ENCODE data around the gene TMEM82. TPM values are rescaled to one million over a fixed set of nuclear protein-coding genes. Genes with fewer than 3 reads are reported as not detected.

The TMEM82 gene
- polyA plus RNA-seq, 4 donors: 2.8 to 6.1 (median 3.2) TPM

- no peak for DNase-seq (ENCODE audit: low read depth in 4 of 4, low spot score in 3 of 4)
These were observed 12.8 kb downstream of the TMEM82 start for GRCh38 chr1:15755021-15755645.

DNA sequence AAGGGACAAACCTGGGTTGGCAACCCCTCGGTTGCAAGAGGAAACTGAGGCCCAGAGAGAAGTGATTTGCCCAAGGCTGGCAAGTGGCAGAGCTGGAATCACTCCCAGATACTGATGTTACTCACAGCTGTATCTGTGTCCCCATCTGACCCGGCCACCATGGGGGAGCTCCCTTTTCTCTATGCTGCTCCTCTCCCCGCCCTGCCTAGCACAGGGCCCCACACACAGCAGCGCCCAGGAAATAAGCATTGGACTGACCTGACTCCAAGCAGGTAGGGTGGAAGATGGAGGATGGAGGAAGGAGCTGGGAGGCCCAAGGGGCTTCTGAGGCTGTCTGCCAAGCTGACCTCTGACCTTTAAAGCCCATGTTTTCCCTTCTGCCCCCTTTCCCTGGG lies 13.3 kb downstream of the TMEM82 start:
- no peak for DNase-seq (ENCODE audit: low read depth in 4 of 4, low spot score in 3 of 4)

DNA sequence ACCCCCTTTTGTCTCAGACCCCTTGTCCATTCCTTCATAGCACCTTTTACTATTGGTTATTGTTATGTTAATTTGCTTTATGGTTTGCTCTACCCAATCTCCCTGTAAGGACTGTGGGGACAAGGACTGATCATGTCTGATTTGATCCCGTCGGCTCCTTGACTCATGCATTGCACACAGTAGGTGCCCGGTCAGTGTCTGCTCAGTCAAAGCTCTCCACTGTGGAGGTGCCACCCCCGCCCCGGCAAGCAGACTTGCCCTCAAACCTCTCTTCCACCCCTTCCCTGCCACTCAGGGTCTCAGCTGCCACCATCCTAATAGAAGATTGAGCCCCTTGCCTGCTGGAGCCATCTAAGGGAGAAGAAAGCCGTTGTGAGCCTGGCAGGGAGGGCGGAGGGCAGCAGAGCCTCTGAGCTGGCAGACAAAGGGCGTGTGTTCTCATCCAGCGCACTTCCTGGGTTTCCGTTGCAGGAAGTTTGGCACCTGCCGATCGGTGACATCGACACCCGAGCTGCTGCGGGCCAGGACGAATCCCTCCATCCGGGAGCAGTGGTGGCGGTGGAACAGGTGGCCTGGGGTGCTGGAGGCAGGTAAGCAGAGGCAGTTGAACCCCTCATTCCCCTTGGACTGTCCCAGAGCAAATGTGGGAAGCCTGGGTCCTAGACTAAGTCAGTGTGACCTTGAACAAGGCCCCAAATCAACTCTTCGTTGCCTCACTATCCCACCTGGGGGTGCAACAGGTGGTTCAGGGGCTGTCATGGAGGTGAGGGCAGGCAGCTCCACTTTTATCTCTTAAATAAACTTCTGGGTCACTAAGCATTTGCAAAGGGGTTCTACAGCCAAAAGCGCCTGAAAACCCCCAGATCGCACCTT lies 14.1 kb downstream of the TMEM82 start:
- DNase-seq (ENCODE audit: low read depth in 4 of 4, low spot score in 3 of 4): no peak

DNA sequence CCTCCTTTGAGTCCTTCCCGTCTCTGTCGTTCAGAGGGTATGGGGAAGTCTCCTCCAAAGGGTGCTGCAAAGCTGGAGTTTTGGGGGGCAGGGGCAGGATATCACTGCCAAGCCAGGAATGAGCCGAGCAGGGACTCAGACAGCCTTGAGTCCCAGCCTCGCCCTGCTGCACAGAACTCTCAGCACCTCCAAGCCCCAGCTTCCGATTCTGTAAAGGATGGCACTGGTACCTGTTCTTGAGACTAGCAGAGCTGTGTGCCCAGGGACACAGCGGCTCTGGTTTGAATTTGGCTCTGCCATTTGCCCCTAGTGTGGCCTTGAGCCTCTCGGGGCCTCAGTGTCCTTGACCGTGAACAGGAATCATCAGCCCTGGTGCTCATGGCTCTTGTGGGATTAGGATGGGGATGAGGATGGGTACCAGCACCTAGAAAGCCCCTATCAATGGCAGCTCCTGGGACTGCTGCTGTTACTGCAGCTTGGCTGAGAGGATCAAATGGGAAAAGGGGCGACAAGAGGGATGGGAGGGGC lies 14.8 kb downstream of the TMEM82 start:
- DNase-seq (ENCODE audit: low read depth in 4 of 4, low spot score in 3 of 4): no peak

- DNase-seq (ENCODE audit: low read depth in 4 of 4, low spot score in 3 of 4): no peak
These were observed 15.5 kb downstream of the TMEM82 start for GRCh38 chr1:15757575-15758342.

- no peak for DNase-seq (ENCODE audit: low read depth in 4 of 4, low spot score in 3 of 4)
These were observed 16.1 kb downstream of the TMEM82 start, which contains the start of gene FBLIM1 for GRCh38 chr1:15758343-15758931. TSS of gene FBLIM1 (plus strand) at chr1:15758795. CDS start at chr1:15764984, 6,189 bp downstream.

DNA sequence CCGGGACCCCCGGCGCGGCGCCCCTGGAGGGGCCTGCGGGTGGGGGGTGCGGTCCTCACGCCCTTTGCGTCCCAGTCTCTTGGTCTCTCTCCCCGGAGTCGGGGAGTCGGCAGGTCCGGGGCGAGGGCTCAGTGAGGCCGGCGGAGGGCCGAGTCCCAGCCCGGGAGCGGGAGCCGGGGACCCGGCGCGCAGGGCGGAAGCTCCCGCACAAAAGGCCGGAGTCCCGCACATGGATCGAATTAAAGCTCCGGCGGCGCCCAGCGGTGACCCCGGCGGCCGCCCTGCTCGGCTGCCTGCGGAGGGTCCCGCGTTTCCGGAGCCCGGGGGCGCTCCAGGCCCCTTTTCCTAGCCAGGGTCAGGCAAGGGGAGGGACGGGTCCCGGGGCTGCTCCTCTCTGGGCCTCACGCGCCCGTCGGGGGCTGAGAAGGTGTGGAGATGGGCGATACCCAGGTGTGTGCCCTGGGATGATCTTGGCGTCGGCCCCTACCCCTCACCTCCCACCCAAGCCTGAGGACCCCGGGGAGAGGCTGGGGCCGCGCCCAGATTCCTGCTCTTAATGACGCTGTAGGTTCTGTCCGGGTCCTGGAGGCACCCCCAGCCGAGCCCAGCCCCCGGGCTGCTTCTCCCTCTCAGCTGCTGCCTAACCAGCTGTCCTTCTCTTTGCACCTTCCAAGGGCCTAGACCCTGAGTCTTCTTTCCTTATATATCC lies 16.8 kb downstream of the TMEM82 start:
- DNase-seq (ENCODE audit: low read depth in 4 of 4, low spot score in 3 of 4): no peak

GRCh38 chr1:15760520-15761211 lies 18.4 kb downstream of the TMEM82 start:
- DNase-seq (ENCODE audit: low read depth in 4 of 4, low spot score in 3 of 4): peak in 2 of 4 donors; percentile 69 to 70

DNA sequence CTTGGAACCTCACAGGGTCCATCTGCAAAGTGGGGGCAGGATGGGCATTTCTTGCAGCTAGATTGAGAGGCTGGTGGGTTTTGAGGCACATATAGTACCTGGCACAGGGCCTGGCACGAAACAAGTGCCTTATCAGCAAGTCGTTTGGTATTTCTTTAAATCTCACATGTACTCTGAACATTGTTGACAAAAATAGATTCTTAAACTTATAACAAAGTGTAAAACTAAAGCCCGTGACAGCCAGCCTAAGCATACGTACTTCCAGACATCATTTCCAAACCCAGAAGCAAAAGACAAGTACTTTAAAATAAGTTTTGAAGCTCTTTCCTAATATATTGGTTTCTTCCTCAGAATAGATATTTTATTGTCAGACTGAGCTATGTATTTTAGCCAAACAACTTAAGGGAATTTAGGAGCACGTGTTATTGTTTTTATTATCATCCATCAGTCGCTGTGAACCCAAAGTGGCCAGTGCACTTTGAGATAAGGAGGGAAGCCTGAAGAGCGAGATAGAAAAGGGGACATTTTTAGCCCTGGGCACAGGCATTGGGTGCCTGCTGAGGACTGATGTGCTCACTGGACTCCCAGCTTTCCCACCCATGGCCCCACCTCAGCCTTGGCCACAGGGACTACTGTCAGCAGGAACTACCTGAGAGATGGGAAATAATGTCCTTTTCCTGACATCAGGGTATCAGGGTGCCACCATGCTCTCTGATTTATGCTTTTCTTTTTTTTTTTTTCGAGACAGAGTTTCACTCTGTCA lies 19.2 kb downstream of the TMEM82 start:
- no peak for DNase-seq (ENCODE audit: low read depth in 4 of 4, low spot score in 3 of 4)

DNA sequence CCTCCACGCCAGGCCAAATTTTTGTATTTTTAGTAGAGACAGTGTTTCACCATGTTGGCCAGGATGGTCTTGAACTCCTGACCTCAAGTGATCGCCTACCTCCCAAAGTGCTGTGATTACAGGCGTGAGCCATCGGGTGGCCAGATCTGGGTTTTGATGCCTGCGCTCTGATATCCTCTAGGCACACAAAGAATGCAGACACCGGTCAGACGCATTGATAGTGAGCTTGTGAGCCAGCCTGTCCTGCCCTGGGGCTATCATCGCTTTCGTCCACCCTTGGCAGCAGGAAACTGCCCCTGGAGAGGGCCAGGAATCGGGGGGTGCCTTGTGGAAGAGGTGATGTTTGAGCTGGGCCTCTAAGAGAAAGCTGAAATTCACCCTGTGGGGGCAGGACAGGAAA lies 20.2 kb downstream of the TMEM82 start:
- no peak for DNase-seq (ENCODE audit: low read depth in 4 of 4, low spot score in 3 of 4)

DNA sequence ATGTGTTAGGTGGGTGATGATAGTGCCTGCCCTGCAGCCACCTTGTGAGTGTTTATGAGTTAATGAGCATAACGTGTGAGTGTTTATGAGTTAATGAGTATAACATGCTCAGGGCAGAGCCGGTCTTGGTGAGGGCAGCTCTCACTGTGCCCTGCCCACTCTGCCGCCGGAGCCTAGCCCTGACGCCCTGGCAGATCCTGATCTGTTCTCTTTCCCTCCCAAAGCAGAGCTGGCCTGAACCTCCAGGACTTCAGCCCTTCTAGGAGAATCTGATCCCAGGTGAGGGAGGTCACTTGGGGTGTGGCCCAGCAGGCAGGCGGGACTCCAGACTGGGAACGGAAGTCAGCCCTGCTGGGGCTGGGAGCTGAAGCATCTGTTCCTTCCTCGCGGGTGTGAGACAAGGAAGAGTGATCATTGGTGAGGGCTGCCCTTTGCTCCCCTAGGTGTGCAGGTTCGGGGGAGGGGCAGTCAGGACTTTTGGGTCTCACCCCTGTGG lies 22.0 kb downstream of the TMEM82 start:
- DNase-seq (ENCODE audit: low read depth in 4 of 4, low spot score in 3 of 4): no peak

GRCh38 chr1:15764890-15765289 lies 22.6 kb downstream of the TMEM82 start:
- no peak for DNase-seq (ENCODE audit: low read depth in 4 of 4, low spot score in 3 of 4)

- DNase-seq (ENCODE audit: low read depth in 4 of 4, low spot score in 3 of 4): no peak
These were observed 23.3 kb downstream of the TMEM82 start for GRCh38 chr1:15765495-15766194.

- DNase-seq (ENCODE audit: low read depth in 4 of 4, low spot score in 3 of 4): no peak
These were observed 25.6 kb downstream of the TMEM82 start for GRCh38 chr1:15767941-15768340.

DNA sequence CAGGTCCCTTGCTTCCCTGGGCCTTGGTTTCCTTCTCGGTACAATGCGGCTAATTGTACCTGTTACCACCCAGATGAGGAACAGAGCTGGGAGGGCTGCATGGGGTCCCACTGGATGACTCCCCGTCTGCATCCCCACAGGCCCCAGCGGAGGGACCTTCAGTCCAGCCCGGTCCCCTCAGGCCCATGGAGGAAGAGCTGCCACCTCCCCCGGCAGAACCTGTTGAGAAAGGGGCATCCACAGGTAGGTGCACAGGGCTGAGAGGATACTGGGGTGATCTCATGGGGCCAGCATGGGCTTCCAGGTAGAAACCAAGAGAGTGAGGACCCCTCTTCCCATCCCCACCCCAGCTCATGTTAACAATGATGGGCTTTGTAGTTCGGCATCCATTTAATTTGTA lies 26.1 kb downstream of the TMEM82 start:
- DNase-seq (ENCODE audit: low read depth in 4 of 4, low spot score in 3 of 4): no peak

DNA sequence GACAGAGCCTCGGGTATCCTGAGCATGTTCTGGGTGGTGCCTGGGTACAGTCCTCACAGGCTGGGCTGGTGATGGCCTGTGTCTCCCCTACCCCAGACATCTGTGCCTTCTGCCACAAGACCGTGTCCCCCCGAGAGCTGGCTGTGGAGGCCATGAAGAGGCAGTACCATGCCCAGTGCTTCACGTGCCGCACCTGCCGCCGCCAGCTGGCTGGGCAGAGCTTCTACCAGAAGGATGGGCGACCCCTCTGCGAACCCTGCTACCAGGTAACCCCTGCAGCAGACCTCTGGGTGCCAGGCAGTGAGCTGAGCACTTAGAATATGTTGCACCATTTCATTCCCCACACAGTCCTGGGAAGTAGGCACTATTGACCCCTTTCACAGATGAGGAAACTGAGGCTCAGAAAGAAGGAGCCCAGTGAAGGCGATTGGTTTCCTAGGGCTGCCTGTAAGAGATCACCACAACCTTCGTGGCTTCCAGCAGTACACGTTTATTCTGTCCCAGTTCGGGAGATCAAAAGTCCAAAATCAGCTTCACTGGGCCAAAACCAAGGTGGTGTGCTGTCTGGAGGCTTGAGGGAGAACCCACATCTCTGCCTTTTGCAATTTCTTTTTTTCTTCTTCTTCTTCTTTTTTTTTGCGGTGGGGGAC lies 28.1 kb downstream of the TMEM82 start:
- DNase-seq (ENCODE audit: low read depth in 4 of 4, low spot score in 3 of 4): no peak

DNA sequence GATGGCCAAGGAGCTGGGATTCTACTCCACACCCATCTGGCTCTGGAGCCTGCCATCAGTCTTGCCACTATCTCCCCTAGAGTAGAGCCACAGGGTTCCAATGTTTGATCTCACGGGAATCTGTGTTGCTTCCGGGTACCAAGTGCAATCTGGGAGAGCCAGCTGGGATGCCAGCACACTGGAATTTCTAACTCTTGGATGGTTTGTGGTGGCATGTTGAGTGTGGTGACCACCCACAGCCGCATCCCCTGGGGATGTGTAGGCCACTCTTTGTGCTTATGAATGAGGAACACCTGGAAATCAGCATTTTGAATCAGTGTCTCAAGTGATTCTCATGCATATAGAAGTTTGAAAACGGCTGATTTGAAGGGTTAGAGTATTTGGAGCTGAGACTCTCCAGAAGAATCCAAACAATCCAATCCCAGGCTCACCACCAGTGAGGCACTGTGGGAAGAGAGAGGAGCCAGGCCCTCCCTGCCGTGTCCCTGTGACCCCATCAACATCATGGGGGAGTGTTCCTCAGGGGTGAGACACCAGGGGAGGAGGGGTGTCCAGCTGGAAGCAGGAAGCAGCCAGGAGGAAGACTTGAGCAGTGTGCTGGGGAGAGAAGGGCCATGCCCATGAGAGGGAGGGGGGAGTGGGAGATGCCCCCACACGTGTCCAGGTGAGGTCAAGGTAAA lies 29.7 kb downstream of the TMEM82 start:
- no peak for DNase-seq (ENCODE audit: low read depth in 4 of 4, low spot score in 3 of 4)

Measured in right renal pelvis (tissue), 4 donors.